ENCODE results near the gene DOK4. TPM values are rescaled to one million over a fixed set of nuclear protein-coding genes. Genes with fewer than 3 reads are reported as not detected.

The DOK4 gene
- total RNA-seq, 1 donor from 2014 or later, result 19.8 TPM

GRCh38 chr16:57478396-57479204, 7.7 kb downstream of the DOK4 start:
- DNase-seq (ENCODE audit: low read depth in 2 of 2), result no peak

DNA sequence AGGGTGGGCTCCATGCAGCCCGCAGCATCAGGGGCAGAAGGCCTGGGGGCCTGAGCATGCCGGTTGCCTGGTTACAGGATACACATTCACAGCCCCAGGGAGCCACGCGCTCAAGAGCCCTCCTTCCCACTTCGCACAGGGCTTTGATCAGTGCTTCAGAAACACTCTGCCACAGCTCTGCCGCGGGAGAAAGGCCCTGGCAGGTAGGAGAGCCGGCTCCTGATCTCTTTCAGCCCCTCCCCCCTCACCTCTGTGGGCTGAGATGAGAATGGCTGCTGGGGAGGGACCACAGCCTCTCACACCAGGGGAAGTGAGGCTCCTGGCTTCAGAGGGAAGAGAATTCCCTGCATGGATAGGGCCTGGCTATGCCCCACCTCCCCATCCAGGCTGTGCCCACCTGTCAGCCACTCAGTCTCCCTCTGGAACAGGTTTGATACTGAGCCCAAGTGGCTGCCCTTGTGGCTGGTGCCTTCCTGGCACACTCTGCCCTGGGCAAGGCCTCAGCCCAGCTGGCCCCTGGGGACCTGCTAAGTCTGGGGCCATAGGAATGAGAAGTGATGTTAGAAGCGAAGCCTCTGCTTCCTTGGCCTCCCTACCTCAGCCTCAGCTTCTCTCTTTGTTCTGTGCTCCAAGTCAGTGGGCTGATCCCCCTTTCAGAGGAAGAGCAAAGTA, 8.6 kb downstream of the DOK4 start:
- DNase-seq (ENCODE audit: low read depth in 2 of 2), result no peak

DNA sequence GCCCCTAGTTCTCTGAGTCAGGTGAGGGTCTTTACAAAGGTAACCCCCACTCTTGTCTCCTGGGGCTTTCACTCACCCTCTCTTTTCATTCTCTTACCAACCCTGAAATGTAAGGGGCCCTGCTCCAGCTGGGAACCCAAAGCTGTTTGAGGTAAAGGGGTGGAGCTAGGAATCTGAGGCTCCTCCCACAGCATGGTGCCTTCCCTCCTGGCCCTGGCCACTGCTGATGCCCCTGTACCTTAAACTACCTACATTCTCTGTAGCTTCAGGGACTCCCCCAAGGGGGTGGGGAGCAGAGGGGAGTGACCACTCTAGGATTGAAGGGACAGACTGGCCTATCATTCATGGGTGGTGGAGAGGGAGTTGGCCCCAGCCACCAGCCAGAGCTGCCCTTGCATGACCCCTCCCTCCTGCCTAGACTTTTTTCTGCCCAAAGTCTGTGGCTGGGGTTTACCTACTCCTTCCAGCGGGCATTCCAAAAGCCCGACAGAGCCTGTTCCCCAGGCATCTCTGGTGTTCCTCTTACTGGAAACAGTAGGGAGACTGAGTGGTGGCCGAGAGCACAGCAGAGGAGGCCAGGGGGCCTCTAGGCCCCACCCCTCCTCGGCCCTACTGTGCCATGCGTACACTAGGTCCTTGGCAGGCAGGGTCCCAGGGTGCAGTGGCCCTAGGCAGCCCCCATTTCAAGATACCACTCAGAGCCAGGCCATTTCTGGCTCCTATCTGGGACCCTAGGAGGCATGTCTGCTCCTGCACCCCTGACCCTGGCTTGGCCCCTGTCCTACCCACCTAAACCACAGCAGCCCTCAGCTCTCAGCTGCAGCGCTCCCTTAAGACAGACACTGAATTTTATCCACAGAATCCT, 9.5 kb downstream of the DOK4 start:
- no peak for DNase-seq (ENCODE audit: low read depth in 2 of 2)

DNA sequence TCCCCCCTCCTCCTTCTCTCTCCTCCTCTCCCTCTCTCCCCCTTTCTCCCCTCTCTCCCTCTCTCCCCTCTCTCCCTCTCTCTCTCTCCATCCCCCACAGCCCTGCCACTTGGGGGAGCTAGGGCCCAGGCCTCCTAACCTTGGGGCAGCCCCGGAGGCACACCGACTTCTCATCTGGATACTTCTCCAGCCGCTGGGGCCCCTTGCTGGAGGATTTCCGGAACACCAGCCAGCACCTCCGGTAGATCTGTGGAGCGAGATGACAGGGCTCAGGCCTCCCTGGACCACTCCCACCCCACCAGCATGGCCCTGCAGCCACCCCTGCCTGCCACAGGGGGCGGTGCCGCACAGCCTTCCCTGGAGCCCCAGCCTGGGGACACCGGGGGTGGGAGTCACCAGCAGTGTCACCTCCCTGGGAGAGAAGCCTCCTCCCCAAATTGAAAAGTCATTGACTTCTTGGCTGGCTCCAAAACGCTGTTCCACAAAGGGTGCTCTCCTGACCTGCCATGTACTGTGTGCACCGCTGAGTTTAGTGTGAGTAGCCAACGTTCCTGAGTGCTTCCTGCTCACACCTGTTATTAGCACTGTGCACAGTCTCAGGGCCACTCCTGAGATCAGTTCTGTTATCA, 10.5 kb downstream of the DOK4 start:
- DNase-seq (ENCODE audit: low read depth in 2 of 2), result peak; percentile 12 to 71

GRCh38 chr16:57474671-57475661, 11.3 kb downstream of the DOK4 start:
- DNase-seq (ENCODE audit: low read depth in 2 of 2), result no peak

DNA sequence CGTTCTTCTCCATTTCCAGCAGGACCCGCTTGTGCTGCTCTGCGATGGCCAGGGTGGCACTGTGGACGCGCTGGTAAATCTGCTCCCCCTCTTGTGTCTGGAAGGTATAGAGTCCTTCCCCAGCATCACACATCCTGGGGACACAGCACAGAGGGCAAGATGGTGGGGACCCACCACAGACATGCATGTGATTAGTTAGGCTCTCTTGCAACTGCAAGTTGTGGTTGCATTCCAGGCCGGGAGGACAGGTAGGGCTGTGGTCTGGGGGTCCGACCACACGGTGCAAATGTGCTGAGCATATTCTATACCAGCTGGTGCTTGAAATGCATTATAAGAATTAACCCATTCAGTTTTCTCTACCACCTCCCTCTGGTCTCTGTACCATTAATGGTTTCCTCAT, 12.4 kb downstream of the DOK4 start:
- no peak for DNase-seq (ENCODE audit: low read depth in 2 of 2)

- DNase-seq (ENCODE audit: low read depth in 2 of 2), result no peak
These were observed 13.0 kb downstream of the DOK4 start for GRCh38 chr16:57473176-57473840.

GRCh38 chr16:57472665-57473060, 13.6 kb downstream of the DOK4 start:
- DNase-seq (ENCODE audit: low read depth in 2 of 2), result no peak

DNA sequence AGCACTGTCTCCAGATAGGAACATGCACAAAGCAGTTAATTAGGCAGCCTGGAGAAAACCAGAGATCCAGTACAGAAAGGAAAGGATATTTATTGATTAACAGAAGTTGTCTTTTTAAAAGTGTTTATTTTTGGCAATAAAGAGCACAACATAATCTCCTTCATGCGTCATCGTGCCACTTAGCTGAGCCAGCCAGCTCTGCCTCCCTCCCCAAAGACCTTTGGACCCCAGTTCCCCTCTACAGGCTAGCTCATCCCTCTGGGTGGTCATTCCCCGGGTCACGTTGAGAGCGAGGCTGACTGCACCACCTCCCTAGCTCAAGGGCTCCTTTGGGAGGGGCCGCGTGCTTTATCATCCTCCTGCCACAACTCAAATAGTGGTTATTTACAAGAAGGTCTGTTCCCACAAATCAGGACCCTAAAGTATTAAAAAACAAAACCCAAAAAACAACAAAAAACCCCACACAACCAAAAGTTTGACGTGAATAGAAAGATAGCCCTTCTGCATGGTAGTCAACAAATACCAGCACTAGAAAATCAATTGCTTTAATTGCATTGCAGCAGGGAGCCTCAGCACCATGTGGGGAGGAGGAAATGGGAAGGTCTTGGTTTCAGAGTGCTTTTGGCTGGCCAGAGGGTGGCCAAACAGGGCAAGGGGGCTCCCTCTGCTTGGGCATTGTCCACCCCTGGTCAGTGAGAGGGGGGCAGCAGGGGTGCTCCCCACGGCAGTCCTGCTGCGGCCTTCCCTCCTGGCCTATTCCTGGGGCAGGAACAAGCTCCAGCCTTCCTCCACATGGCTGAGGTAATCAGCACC, 14.2 kb downstream of the DOK4 start:
- DNase-seq (ENCODE audit: low read depth in 2 of 2), result no peak

DNA sequence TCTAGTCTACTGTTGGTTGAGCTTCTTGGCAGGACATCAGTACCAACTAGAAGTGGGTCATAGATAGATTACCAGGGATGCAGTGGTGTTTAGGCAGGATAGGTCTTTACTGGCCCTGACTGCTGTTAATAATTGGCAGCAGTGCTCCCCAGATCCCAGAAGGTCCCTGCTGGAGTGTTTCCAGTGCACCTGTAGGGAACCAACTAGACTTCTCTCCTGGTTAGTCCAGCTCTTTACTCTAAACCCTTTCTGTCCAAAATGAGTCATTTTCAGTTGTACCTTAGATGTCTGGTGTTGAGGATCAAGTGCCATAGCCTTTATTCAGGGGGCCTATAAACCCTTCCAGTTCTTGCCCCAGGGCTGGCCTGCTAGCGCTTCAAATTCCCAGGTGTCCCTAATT, 15.1 kb downstream of the DOK4 start:
- DNase-seq (ENCODE audit: low read depth in 2 of 2), result no peak

DNA sequence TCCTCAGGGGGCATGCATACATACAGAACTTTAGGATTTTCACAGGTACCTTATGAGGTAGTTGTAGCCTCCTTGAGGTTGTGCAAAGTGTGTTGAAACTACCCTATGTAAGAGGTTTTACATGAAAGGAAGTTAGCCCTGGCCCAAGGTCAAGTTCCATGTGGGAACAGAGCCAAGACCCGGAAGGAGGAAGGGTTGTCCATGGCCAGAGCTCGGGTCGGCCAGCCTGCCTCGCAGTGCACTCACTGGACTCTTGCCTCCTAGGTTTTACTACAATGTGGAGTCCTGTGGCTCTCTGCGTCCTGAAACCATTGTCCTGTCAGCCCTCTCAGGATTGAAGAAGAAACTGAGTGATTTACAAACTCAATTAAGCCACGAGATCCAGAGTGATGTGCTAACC, 15.6 kb downstream of the DOK4 start:
- peak in 1 of 2 donors; percentile 28 for DNase-seq (ENCODE audit: low read depth in 2 of 2)

DNA sequence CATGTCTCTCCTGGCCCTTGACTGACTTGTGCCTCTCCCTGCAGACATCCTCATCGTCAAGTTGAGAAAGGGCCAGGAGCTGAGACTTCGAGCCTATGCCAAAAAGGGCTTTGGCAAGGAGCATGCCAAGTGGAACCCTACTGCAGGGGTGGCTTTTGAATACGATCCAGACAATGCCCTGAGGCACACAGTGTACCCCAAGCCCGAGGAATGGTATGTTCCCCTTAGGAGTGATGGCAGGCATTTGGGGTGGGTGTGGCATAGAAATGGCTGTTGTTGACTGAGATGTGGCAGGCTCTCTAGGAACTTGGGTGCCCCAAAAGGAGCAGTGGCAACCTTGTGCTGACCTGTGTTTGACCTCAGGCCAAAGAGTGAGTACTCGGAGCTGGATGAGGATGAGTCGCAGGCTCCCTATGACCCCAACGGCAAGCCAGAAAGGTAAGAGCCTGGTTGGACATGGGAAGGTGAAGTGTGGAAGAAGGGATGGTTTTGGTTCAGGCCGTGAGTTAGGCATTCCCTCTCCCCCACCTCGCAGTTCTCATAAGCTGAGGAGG, 16.3 kb downstream of the DOK4 start:
- no peak for DNase-seq (ENCODE audit: low read depth in 2 of 2)

GRCh38 chr16:57469046-57469445, 17.2 kb downstream of the DOK4 start:
- no peak for DNase-seq (ENCODE audit: low read depth in 2 of 2)

- DNase-seq (ENCODE audit: low read depth in 2 of 2), result no peak
These were observed 17.9 kb downstream of the DOK4 start for GRCh38 chr16:57468346-57468745.

GRCh38 chr16:57464523-57464922, 21.8 kb downstream of the DOK4 start:
- no peak for DNase-seq (ENCODE audit: low read depth in 2 of 2)

- DNase-seq (ENCODE audit: low read depth in 2 of 2), result peak in 1 of 2 donors; percentile 19
These were observed 23.3 kb downstream of the DOK4 start for GRCh38 chr16:57462978-57463362.

DNA sequence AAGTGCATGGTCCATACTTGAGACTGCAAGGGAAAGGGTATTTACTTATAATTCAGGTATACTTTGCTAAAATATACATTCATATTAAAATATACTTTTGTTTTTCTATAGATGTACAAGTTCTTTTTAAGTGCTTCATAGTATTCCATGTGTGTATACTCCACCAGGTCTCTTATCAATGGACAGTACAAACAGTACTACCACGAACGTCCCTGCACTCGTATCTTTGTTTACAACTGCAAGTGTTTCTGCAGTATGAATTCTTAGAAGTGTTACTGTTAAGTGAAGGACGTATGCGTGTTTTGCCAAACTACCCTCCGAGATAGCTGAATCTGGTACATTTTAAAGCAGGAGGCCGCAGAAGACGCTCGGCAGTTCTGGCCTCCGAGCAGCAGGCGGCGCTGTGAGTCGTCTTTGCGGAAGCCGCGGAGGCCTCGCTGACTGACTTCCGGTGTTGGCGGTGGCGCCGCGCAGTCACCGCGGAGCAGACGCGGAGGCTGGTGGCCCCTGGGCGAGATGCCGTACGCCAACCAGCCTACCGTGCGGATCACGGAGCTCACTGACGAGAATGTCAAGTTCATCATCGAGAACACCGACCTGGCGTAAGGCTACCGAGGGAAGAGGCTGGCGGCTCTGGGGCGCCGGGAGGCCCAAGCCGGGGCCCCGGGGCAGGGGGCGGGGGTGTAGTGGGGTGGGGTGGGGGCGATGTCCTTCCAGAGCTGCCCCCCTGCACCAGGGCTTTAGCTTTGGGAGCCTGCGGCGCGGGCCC, 23.9 kb downstream of the DOK4 start, which contains the start of gene POLR2C:
TSS of gene POLR2C (plus strand) at position 471 of the 769 bp plus-strand sequence. CDS start at position 517, 46 bp downstream.
- DNase-seq (ENCODE audit: low read depth in 2 of 2), result peak; percentile 77 to 89

DNA sequence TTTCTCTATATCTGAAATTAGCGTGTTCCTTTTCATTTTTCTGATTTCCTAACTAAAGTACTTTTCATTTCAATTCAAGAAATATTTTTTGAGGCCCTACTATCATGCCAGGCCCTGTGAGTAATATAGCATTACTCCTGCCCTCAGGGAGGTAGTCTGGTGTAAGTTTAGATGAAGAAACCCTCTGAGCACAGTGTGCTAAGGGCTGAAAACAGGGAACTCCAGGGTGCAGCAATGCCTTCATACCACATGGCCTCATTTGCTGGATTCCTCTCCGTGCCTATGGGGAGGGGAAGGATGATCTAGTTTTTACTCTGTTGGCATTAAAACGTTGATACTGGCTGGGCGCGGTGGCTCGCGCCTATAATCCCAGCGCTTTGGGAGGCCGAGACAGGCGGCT, 34.3 kb downstream of the DOK4 start:
- no peak for DNase-seq (ENCODE audit: low read depth in 2 of 2)

All from dermis microvascular lymphatic vessel endothelial cell (primary cell).